HepG2 (cell line): ENCODE results near the gene MPC1. TPM values are rescaled to one million over a fixed set of nuclear protein-coding genes. Genes with fewer than 3 reads are reported as not detected.

Experiments used
- CEBPG ChIP-seq: IDR thresholded peaks from 2 replicates; pipeline ENCODE4 v1.6.1; 2016
- CHD4 ChIP-seq: fragments of 200-600 bp; sonication (generic); IDR thresholded peaks from 2 replicates; pipeline ENCODE4 v1.7.0; 2017; ENCODE audit warnings: mild to moderate bottlenecking, low read length, borderline replicate concordance
- ELF4 ChIP-seq: sonication (generic); formaldehyde crosslinking; IDR thresholded peaks from 2 replicates; pipeline ENCODE4 v1.5.0; 2020; ENCODE audit warnings: missing genetic modification reagents, mild to moderate bottlenecking, moderate library complexity, borderline replicate concordance
- ETV6 ChIP-seq: sonication (generic); formaldehyde crosslinking; conservative IDR thresholded peaks from 2 replicates; pipeline ENCODE4 v1.4.0; 2020; ENCODE audit warnings: missing genetic modification reagents
- FOXA3 ChIP-seq: IDR thresholded peaks from 2 replicates; pipeline ENCODE4 v1.6.1; 2016; ENCODE audit warnings: missing genetic modification reagents, missing compliant biosample characterization
- GABPB1 ChIP-seq: IDR thresholded peaks from 2 replicates; pipeline ENCODE4 v1.6.1; 2016; ENCODE audit warnings: mild to moderate bottlenecking, missing genetic modification reagents, moderate library complexity, missing compliant biosample characterization
- GFI1 ChIP-seq: sonication (generic); formaldehyde crosslinking; IDR thresholded peaks from 2 replicates; pipeline ENCODE4 v1.5.0; 2020; ENCODE audit warnings: missing genetic modification reagents, mild to moderate bottlenecking, borderline replicate concordance
- KDM1A ChIP-seq: IDR thresholded peaks from 2 replicates; pipeline ENCODE4 v1.6.1; 2016; ENCODE audit warnings: missing compliant biosample characterization
- KMT2B ChIP-seq: IDR thresholded peaks from 2 replicates; pipeline ENCODE4 v1.6.1; 2016; ENCODE audit warnings: missing genetic modification reagents, missing compliant biosample characterization
- MED1 ChIP-seq: sonication (generic); formaldehyde crosslinking; IDR thresholded peaks from 2 replicates; pipeline ENCODE4 v1.4.0; 2020; ENCODE audit warnings: missing genetic modification reagents
- POLR2AphosphoS5 ChIP-seq: IDR thresholded peaks from 2 replicates; pipeline ENCODE4 v1.6.1; 2012; ENCODE audit warnings: low read depth, low read length
- SALL1 ChIP-seq: sonication (generic); formaldehyde crosslinking; IDR thresholded peaks from 2 replicates; pipeline ENCODE4 v1.8.0; 2022; ENCODE audit warnings: mild to moderate bottlenecking, missing genetic modification reagents
- SNAPC2 ChIP-seq: sonication (generic); formaldehyde crosslinking; IDR thresholded peaks from 2 replicates; pipeline ENCODE4 v1.8.1; 2022; ENCODE audit warnings: mild to moderate bottlenecking, missing genetic modification reagents
- TARDBP ChIP-seq: sonication (generic); formaldehyde crosslinking; IDR thresholded peaks from 2 replicates; pipeline ENCODE4 v1.8.0; 2022; ENCODE audit warnings: mild to moderate bottlenecking, missing genetic modification reagents
- ZMYM2 ChIP-seq: sonication (generic); formaldehyde crosslinking; IDR thresholded peaks from 2 replicates; pipeline ENCODE4 v1.8.0; 2022; ENCODE audit warnings: mild to moderate bottlenecking, missing genetic modification reagents
- ZNF703 ChIP-seq: sonication (generic); formaldehyde crosslinking; IDR thresholded peaks from 2 replicates; pipeline ENCODE4 v1.5.1; 2020; ENCODE audit warnings: missing genetic modification reagents, mild to moderate bottlenecking, moderate library complexity, borderline replicate concordance
- ZNF772 ChIP-seq: sonication (generic); formaldehyde crosslinking; IDR thresholded peaks from 2 replicates; pipeline ENCODE4 v1.5.0; 2020; ENCODE audit warnings: mild to moderate bottlenecking, missing genetic modification reagents
- ZNF792 ChIP-seq: IDR thresholded peaks from 2 replicates; pipeline ENCODE4 v1.6.1; 2016
- polyA plus RNA-seq, 8 experiments: library from polyadenylated mRNA; depleted of rRNA in 3 of 8; stranded (reverse) in 7 of 8; unstranded in 1 of 8; fragments of >200 nt; fragmentation: Illumina TruSeq in 4 of 8; extraction: Trizol in 4 of 8; gene quantifications; 2 replicates each; pipeline versions ENCODE4 v1.2.1 to v1.2.3, GENCODE V29; 2011 to 2016; ENCODE audit warnings: low read depth in 4 of 8, missing spikeins in 1 of 8, mixed read lengths in 1 of 8; ENCODE audit not compliant: insufficient read depth in 1 of 8
- total RNA-seq, 5 experiments: library from RNA; depleted of rRNA; stranded (reverse); fragments of >200 nt; fragmentation: Illumina TruSeq; extraction: Trizol; gene quantifications; 2 replicates each; pipeline ENCODE4 v1.2.3, GENCODE V29; 2016; ENCODE audit warnings: low read depth in 1 of 5
- TF ChIP-seq, protein P1 (sequence below): sonication (generic); formaldehyde crosslinking; IDR thresholded peaks from 2 replicates; pipeline ENCODE4 v1.5.1; 2020; ENCODE audit warnings: mild to moderate bottlenecking, missing genetic modification reagents, borderline replicate concordance
- TF ChIP-seq, protein P2 (sequence below): sonication (generic); formaldehyde crosslinking; IDR thresholded peaks from 2 replicates; pipeline ENCODE4 v1.4.0; 2020; ENCODE audit warnings: mild to moderate bottlenecking, missing genetic modification reagents

The MPC1 gene
- total and polyA plus RNA-seq, 2 of the 13 experiments (the other 11 are each of a cell fraction or from before 2014, with no cell fraction given): 189 to 214 TPM

DNA sequence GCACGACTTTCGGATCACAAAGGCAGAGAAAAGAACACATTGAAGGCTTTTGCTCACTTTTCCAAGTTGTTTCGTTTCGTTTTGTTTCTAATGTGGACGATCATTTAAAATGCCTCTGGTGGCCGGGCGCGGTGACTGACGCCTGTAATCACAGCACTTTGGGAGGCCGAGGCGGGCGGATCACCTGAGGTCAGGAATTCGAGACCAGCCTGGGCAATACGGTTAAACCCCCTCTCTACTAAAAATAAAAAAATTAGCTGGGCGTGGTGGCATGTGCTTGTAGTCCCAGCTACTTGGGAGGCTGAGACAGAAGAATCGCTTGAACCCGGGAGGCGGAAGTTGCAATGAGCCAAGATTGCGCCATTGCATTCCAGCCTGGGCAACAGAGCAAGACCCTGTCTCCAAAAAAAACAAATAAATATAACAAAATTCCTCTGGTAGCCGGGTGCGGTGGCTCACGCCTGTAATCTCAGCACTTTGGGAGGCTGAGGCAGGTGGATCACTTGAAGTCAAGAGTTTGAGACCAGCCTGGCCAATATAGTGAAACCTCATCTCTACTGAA lies 1.1 kb upstream of the MPC1 start (continued):
- TF ChIP-seq, protein P1, sequence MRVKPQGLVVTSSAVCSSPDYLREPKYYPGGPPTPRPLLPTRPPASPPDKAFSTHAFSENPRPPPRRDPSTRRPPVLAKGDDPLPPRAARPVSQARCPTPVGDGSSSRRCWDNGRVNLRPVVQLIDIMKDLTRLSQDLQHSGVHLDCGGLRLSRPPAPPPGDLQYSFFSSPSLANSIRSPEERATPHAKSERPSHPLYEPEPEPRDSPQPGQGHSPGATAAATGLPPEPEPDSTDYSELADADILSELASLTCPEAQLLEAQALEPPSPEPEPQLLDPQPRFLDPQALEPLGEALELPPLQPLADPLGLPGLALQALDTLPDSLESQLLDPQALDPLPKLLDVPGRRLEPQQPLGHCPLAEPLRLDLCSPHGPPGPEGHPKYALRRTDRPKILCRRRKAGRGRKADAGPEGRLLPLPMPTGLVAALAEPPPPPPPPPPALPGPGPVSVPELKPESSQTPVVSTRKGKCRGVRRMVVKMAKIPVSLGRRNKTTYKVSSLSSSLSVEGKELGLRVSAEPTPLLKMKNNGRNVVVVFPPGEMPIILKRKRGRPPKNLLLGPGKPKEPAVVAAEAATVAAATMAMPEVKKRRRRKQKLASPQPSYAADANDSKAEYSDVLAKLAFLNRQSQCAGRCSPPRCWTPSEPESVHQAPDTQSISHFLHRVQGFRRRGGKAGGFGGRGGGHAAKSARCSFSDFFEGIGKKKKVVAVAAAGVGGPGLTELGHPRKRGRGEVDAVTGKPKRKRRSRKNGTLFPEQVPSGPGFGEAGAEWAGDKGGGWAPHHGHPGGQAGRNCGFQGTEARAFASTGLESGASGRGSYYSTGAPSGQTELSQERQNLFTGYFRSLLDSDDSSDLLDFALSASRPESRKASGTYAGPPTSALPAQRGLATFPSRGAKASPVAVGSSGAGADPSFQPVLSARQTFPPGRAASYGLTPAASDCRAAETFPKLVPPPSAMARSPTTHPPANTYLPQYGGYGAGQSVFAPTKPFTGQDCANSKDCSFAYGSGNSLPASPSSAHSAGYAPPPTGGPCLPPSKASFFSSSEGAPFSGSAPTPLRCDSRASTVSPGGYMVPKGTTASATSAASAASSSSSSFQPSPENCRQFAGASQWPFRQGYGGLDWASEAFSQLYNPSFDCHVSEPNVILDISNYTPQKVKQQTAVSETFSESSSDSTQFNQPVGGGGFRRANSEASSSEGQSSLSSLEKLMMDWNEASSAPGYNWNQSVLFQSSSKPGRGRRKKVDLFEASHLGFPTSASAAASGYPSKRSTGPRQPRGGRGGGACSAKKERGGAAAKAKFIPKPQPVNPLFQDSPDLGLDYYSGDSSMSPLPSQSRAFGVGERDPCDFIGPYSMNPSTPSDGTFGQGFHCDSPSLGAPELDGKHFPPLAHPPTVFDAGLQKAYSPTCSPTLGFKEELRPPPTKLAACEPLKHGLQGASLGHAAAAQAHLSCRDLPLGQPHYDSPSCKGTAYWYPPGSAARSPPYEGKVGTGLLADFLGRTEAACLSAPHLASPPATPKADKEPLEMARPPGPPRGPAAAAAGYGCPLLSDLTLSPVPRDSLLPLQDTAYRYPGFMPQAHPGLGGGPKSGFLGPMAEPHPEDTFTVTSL (CRISPR knock-in tag): 0 out of 2 replicates have a peak, but pooled peaks have one; percentile 9
- 0 out of 2 replicates have a peak, but pooled peaks have one; percentile 39 for TF ChIP-seq KMT2B (CRISPR knock-in tag)
- TF ChIP-seq ETV6 (CRISPR knock-in tag): 0 out of 2 replicates have a peak, but pooled peaks have one; percentile 16
- TF ChIP-seq SNAPC2: 0 out of 2 replicates have a peak, but pooled peaks have one; percentile 38
- TF ChIP-seq ZNF703 (CRISPR knock-in tag): 0 out of 2 replicates have a peak, but pooled peaks have one; percentile 11
- peak; percentile 78 for TF ChIP-seq ZMYM2 (CRISPR knock-in tag)
- peak; percentile 53; the same call in 1 of the 2 replicates for TF ChIP-seq SALL1 (CRISPR knock-in tag)
- peak; percentile 89 for TF ChIP-seq CEBPG (CRISPR knock-in tag)
- TF ChIP-seq, protein P2, sequence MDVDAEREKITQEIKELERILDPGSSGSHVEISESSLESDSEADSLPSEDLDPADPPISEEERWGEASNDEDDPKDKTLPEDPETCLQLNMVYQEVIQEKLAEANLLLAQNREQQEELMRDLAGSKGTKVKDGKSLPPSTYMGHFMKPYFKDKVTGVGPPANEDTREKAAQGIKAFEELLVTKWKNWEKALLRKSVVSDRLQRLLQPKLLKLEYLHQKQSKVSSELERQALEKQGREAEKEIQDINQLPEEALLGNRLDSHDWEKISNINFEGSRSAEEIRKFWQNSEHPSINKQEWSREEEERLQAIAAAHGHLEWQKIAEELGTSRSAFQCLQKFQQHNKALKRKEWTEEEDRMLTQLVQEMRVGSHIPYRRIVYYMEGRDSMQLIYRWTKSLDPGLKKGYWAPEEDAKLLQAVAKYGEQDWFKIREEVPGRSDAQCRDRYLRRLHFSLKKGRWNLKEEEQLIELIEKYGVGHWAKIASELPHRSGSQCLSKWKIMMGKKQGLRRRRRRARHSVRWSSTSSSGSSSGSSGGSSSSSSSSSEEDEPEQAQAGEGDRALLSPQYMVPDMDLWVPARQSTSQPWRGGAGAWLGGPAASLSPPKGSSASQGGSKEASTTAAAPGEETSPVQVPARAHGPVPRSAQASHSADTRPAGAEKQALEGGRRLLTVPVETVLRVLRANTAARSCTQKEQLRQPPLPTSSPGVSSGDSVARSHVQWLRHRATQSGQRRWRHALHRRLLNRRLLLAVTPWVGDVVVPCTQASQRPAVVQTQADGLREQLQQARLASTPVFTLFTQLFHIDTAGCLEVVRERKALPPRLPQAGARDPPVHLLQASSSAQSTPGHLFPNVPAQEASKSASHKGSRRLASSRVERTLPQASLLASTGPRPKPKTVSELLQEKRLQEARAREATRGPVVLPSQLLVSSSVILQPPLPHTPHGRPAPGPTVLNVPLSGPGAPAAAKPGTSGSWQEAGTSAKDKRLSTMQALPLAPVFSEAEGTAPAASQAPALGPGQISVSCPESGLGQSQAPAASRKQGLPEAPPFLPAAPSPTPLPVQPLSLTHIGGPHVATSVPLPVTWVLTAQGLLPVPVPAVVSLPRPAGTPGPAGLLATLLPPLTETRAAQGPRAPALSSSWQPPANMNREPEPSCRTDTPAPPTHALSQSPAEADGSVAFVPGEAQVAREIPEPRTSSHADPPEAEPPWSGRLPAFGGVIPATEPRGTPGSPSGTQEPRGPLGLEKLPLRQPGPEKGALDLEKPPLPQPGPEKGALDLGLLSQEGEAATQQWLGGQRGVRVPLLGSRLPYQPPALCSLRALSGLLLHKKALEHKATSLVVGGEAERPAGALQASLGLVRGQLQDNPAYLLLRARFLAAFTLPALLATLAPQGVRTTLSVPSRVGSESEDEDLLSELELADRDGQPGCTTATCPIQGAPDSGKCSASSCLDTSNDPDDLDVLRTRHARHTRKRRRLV: peak; percentile 51; the same call in 1 of the 2 replicates
- TF ChIP-seq MED1 (CRISPR knock-in tag): peak; percentile 37; the same call in 1 of the 2 replicates
- TF ChIP-seq FOXA3 (CRISPR knock-in tag): 0 out of 2 replicates have a peak, but pooled peaks have one; percentile 11
- 0 out of 2 replicates have a peak, but pooled peaks have one; percentile 16 for TF ChIP-seq ZNF772 (CRISPR knock-in tag)
- TF ChIP-seq ELF4 (CRISPR knock-in tag): peak; percentile 90; the same call in 1 of the 2 replicates
- 0 out of 2 replicates have a peak, but pooled peaks have one; percentile 50 for TF ChIP-seq GABPB1
- peak; percentile 93 for TF ChIP-seq KDM1A (CRISPR knock-in tag)
- TF ChIP-seq TARDBP (CRISPR knock-in tag): peak; percentile 38
- 0 out of 2 replicates have a peak, but pooled peaks have one; percentile 15 for TF ChIP-seq GFI1 (CRISPR knock-in tag)
- 0 out of 2 replicates have a peak, but pooled peaks have one; percentile 26 for TF ChIP-seq POLR2AphosphoS5
- TF ChIP-seq CHD4: 0 out of 2 replicates have a peak, but pooled peaks have one; percentile 34
- TF ChIP-seq ZNF792 (CRISPR knock-in tag): peak; percentile 39
